ENCODE data around the gene NFIX. TPM values are rescaled to one million over a fixed set of nuclear protein-coding genes. Genes with fewer than 3 reads are reported as not detected.
A peak's percentile ranks its signal among the peaks of the same experiment; 100 is the strongest.

Gene NFIX
- total RNA-seq, 1 donor = 114 TPM

DNA sequence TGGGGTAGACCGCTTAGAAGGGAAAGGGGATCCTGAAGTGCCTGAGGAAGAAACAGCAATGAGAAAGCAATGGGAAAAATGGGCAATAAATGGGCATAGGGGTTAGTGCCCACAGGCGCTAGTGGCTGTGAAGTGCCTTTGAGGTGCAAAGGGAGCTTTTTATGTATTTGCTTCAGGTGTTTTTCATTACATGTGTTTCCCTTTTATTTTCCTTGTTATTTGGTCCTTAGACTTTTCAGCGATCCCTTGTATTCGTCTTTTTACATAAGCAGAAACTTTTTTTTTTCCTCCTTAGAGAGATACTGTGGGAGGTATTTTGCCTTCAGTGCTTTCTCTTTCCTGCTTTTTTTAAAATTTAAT lies 19.6 kb downstream of the NFIX start:
- TF ChIP-seq, protein P1, sequence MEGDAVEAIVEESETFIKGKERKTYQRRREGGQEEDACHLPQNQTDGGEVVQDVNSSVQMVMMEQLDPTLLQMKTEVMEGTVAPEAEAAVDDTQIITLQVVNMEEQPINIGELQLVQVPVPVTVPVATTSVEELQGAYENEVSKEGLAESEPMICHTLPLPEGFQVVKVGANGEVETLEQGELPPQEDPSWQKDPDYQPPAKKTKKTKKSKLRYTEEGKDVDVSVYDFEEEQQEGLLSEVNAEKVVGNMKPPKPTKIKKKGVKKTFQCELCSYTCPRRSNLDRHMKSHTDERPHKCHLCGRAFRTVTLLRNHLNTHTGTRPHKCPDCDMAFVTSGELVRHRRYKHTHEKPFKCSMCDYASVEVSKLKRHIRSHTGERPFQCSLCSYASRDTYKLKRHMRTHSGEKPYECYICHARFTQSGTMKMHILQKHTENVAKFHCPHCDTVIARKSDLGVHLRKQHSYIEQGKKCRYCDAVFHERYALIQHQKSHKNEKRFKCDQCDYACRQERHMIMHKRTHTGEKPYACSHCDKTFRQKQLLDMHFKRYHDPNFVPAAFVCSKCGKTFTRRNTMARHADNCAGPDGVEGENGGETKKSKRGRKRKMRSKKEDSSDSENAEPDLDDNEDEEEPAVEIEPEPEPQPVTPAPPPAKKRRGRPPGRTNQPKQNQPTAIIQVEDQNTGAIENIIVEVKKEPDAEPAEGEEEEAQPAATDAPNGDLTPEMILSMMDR (IDR thresholded peaks at IDR 0.05; ENCODE audit: extremely low read depth, low read depth, low read length) = no peak
- Histone ChIP-seq H3K4me2 (ENCODE audit: insufficient read depth, low read length) (peak overlapping the region; percentile 93), H3K36me3 (ENCODE audit: insufficient read depth, low read length) (no peaks in the 10 kb centered on the region), H3K9me3 (ENCODE audit: low read depth, low read length) (no peaks in the 10 kb centered on the region), H3K27me3 (ENCODE audit: insufficient read depth, low read length) (no peaks in the 10 kb centered on the region), H2AFZ (ENCODE audit: low read length) (no peak overlapping the region), H3K4me1 (ENCODE audit: insufficient read depth, low read length) (peaks cover 68% of the 10 kb centered on the region), H3K27ac (ENCODE audit: low read depth, low read length) (peak overlapping the region; percentile 98), H4K20me1 (ENCODE audit: insufficient read depth, low read length) (peaks cover 10% of the 10 kb centered on the region), H3K4me3 (ENCODE audit: insufficient read depth, low read length) (peak overlapping the region; percentile 74), H3K79me2 (ENCODE audit: insufficient read depth, low read length) (peaks cover 99% of the 10 kb centered on the region)
- DNase-seq (ENCODE audit: insufficient read length, low spot score, missing footprints) = peak; percentile 81

DNA sequence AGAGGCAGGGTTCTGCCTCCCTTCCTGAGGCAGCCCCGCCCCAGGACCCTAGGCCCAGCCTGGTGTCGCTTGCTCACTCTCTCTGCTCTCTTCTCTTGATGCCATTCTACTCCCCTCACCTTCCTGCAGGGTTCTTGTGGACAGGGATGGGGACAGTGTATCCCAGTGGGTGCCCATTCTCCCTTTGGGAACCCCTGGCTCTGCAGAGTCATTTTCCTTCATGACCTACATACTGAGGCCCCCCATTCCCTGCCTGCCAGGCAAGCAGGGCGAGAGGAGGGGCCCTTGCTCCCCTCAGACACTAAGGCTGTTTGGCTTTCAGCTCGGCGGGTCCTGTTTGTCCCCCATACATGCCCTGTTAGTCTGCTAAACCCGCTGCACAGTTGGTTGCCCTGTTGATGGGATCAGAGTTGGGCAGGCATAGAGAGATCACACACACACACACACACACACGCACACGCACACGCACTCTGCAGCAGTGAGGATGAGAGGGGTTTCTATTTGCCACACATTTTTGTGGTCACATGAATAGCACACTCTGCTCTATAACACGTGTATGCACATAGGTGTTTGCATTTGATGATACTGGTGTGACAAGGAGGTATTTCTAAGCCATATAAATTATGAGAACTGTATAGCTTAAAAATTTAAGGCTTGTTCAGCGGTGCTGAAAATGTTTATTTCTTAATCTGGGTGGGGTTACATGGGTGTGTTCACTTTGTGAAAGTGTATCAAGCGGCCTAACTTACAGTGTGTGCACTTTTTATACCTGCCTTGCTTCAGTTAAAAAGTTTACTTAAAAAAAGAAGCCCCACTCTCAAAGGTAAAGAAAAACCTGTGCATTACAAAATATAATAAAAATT lies 20.3 kb downstream of the NFIX start:
- H4K20me1 ChIP-seq (ENCODE audit: insufficient read depth, low read length) = peaks cover 5% of the 10 kb centered on the region
- DNase-seq (ENCODE audit: insufficient read length, low spot score, missing footprints) = peak; percentile 76
- H3K27me3 ChIP-seq (ENCODE audit: insufficient read depth, low read length) = no peaks in the 10 kb centered on the region
- no peaks in the 10 kb centered on the region for H3K9me3 ChIP-seq (ENCODE audit: low read depth, low read length)
- H3K4me3 ChIP-seq (ENCODE audit: insufficient read depth, low read length) = no peak overlapping the region
- H3K27ac ChIP-seq (ENCODE audit: low read depth, low read length) = peak overlapping the region; percentile 98
- peak overlapping the region; percentile 93 for H3K4me2 ChIP-seq (ENCODE audit: insufficient read depth, low read length)
- no peak overlapping the region for H2AFZ ChIP-seq (ENCODE audit: low read length)
- peaks cover 68% of the 10 kb centered on the region for H3K4me1 ChIP-seq (ENCODE audit: insufficient read depth, low read length)
- peaks cover 99% of the 10 kb centered on the region for H3K79me2 ChIP-seq (ENCODE audit: insufficient read depth, low read length)
- H3K36me3 ChIP-seq (ENCODE audit: insufficient read depth, low read length) = no peaks in the 10 kb centered on the region
- TF ChIP-seq, protein P1 (IDR thresholded peaks at IDR 0.05; ENCODE audit: extremely low read depth, low read depth, low read length) = no peak

DNA sequence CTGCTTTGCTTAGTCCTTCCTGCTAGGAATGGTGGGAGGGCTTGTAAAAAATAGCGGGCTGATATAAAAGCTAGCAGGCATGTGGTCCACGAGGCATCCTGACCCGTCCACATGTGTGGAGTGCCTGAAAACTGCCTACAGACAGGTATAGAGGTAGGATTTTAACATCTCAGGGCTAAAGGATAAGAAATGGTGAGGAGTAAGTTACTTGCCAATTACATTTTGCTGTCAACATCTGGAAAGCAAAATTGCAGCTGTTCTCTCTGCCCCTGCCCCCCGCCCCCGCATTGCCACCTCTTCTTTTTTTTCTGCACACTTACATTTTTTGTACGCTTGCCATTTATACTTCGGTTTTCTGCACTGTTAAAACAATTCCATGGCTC lies 21.0 kb downstream of the NFIX start:
- Histone ChIP-seq H3K4me2 (ENCODE audit: insufficient read depth, low read length) (peak overlapping the region; percentile 88), H3K36me3 (ENCODE audit: insufficient read depth, low read length) (peaks cover 3% of the 10 kb centered on the region), H3K27me3 (ENCODE audit: insufficient read depth, low read length) (no peaks in the 10 kb centered on the region), H2AFZ (ENCODE audit: low read length) (no peak overlapping the region), H3K79me2 (ENCODE audit: insufficient read depth, low read length) (peaks cover 99% of the 10 kb centered on the region), H4K20me1 (ENCODE audit: insufficient read depth, low read length) (peaks cover 3% of the 10 kb centered on the region), H3K27ac (ENCODE audit: low read depth, low read length) (peak overlapping the region; percentile 84), H3K4me1 (ENCODE audit: insufficient read depth, low read length) (peaks cover 68% of the 10 kb centered on the region), H3K9me3 (ENCODE audit: low read depth, low read length) (no peaks in the 10 kb centered on the region), H3K4me3 (ENCODE audit: insufficient read depth, low read length) (no peak overlapping the region)
- peak; percentile 65 for DNase-seq (ENCODE audit: insufficient read length, low spot score, missing footprints)
- TF ChIP-seq, protein P1 (IDR thresholded peaks at IDR 0.05; ENCODE audit: extremely low read depth, low read depth, low read length) = no peak

DNA sequence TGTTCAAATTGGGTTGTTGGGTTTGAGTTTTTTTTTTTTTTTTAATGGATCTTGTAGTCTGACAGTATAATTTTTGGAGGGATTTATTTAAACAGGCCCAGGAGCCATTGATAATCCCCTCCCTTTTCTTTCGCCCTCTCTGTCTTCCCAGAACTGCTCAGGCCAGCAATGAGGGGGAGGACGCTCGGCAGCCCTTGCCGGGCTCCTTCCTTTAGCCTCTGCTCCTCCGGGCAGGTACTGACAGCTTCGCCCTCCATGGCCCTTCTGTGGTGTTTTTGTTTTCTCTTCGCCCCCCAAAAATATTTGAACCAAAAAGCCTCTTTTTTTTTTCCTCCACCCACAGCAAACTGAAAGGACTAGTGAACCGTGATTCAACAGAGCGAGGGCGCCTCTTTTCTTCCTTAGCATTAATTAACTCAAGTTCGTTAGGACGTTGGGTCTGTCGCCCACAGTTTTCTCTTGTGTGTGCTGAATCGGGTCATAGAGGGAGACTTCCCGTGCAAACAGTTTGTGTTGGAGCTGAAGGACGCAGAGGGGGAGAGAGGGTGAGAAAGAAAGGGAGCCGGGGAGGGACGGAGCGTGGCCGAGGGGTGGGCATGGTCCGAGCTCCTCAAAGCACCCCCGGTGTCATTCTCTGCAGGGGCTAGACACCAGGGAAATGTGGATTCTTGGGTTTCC lies 21.5 kb downstream of the NFIX start:
- H3K36me3 ChIP-seq (ENCODE audit: insufficient read depth, low read length) = peaks cover 3% of the 10 kb centered on the region
- H3K9me3 ChIP-seq (ENCODE audit: low read depth, low read length) = no peaks in the 10 kb centered on the region
- H3K27me3 ChIP-seq (ENCODE audit: insufficient read depth, low read length) = no peaks in the 10 kb centered on the region
- peaks cover 3% of the 10 kb centered on the region for H4K20me1 ChIP-seq (ENCODE audit: insufficient read depth, low read length)
- peak overlapping the region; percentile 84 for H3K27ac ChIP-seq (ENCODE audit: low read depth, low read length)
- peak overlapping the region; percentile 88 for H3K4me2 ChIP-seq (ENCODE audit: insufficient read depth, low read length)
- H3K79me2 ChIP-seq (ENCODE audit: insufficient read depth, low read length) = peaks cover 99% of the 10 kb centered on the region
- H2AFZ ChIP-seq (ENCODE audit: low read length) = peak overlapping the region; percentile 49
- H3K4me3 ChIP-seq (ENCODE audit: insufficient read depth, low read length) = peak overlapping the region; percentile 64
- TF ChIP-seq, protein P1 (IDR thresholded peaks at IDR 0.05; ENCODE audit: extremely low read depth, low read depth, low read length) = no peak
- peak; percentile 72 for DNase-seq (ENCODE audit: insufficient read length, low spot score, missing footprints)
- H3K4me1 ChIP-seq (ENCODE audit: insufficient read depth, low read length) = peaks cover 73% of the 10 kb centered on the region
